Colonic mucosa (tissue), 4 donors: ENCODE results near the gene GBF1. TPM values are rescaled to one million over a fixed set of nuclear protein-coding genes. Genes with fewer than 3 reads are reported as not detected.

Experiments
- DNase-seq: peaks from one replicate; pipeline ENCODE4 v3.0.0-alpha.2; 2020
- H3K27ac ChIP-seq: fragments of 200-600 bp; one replicate; pipeline ENCODE4 v1.8.0; 2021
- H3K27me3 ChIP-seq: fragments of 200-600 bp; one replicate; pipeline ENCODE4 v1.8.0; 2021
- H3K36me3 ChIP-seq: fragments of 200-600 bp; one replicate; pipeline ENCODE4 v1.8.0; 2021
- H3K4me1 ChIP-seq: fragments of 200-600 bp; one replicate; pipeline ENCODE4 v1.8.0; 2021; ENCODE audit warnings: mild to moderate bottlenecking
- H3K4me3 ChIP-seq: fragments of 200-600 bp; one replicate; pipeline ENCODE4 v1.8.0; 2021
- H3K9ac ChIP-seq, 2 donors: one replicate each; pipeline ENCODE4 v1.7.0; 2013; ENCODE audit warnings: control low read depth in 2 of 2, low read depth in 2 of 2, low read length in 2 of 2
- H3K9me3 ChIP-seq: fragments of 200-600 bp; one replicate; pipeline ENCODE4 v1.8.0; 2021
- intact Hi-C: fragments of 100-400 bp; cut with DNase I; formaldehyde crosslinking; loops from one replicate; pipeline ENCODE4 v1.14.1; 2022
- total RNA-seq, 2 donors: library from RNA; stranded (reverse); fragmentation: NEBNext Ultra II Directional in 1 of 2; extraction: Animal tissue kit (Norgen Biotek cat#: 25700) in 1 of 2; gene quantifications; one replicate each; pipeline ENCODE4 v1.2.1, GENCODE V29; 2021
- TF ChIP-seq, protein P1 (sequence below): fragments of 200-600 bp; IDR thresholded peaks from one replicate; pipeline ENCODE4 v1.8.0; 2022; ENCODE audit warnings: antibody characterized with exemption, mild to moderate bottlenecking
- donor health status: healthy.
- donor health status: DM: no; HTN: no; CAD: no.
- donor health status: DM: no; HTN: no; CAD: no.

The GBF1 gene
- total RNA-seq, 2 donors from 2014 or later, result 59.8 to 73.4 TPM

DNA sequence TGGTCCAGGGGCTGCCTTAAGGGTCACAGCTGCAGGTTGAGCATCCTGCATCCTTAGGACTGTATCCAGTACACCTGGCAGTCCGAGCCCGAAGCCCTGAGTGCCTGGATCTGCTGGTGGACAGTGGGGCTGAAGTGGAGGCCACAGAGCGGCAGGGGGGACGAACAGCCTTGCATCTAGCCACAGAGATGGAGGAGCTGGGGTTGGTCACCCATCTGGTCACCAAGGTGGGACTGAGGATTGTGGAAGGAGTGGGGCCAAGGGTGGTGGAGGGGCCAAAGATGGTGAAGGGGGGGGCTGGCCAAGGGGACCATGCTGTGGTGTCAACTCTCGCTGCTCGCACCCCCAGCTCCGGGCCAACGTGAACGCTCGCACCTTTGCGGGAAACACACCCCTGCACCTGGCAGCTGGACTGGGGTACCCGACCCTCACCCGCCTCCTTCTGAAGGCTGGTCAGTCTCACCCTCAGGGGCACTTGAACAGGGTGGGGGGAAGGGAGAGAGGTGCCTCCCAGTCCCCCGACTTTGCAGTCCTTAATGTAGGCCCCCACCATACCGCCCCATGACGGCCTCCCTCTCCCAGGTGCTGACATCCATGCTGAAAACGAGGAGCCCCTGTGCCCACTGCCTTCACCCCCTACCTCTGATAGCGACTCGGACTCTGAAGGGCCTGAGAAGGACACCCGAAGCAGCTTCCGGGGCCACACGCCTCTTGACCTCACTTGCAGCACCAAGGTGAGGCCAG is 155.4 kb downstream of the GBF1 start:
- DNase-seq, result no peak
- Histone ChIP-seq H3K9me3 (no peaks in the 10 kb centered on the region), H3K4me3 (no peak overlapping the region), H3K27me3 (no peaks in the 10 kb centered on the region), H3K27ac (no peak overlapping the region), H3K36me3 (peaks cover 6% of the 10 kb centered on the region), H3K9ac (no peak overlapping the region), H3K4me1 (peaks cover 11% of the 10 kb centered on the region)
- intact Hi-C loops, result no loop called here
- TF ChIP-seq, protein P1, sequence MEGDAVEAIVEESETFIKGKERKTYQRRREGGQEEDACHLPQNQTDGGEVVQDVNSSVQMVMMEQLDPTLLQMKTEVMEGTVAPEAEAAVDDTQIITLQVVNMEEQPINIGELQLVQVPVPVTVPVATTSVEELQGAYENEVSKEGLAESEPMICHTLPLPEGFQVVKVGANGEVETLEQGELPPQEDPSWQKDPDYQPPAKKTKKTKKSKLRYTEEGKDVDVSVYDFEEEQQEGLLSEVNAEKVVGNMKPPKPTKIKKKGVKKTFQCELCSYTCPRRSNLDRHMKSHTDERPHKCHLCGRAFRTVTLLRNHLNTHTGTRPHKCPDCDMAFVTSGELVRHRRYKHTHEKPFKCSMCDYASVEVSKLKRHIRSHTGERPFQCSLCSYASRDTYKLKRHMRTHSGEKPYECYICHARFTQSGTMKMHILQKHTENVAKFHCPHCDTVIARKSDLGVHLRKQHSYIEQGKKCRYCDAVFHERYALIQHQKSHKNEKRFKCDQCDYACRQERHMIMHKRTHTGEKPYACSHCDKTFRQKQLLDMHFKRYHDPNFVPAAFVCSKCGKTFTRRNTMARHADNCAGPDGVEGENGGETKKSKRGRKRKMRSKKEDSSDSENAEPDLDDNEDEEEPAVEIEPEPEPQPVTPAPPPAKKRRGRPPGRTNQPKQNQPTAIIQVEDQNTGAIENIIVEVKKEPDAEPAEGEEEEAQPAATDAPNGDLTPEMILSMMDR, result no peak

DNA sequence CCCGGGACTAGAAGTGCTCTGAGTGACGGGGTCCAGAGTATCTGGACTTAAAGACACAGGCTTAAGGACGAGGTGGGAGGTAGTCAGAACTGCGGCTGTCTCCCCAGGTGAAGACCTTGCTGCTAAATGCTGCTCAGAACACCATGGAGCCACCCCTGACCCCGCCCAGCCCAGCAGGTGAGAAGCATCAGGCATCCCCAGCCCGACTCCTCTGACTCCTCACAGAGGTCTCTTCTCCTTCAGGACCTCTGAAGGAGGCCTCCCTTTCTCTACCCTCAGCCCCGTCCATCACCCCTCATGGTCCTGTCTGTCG is 156.0 kb downstream of the GBF1 start:
- intact Hi-C loops, result no loop called here
- no peak overlapping the region for H3K4me3 ChIP-seq
- no peak for DNase-seq
- no peaks in the 10 kb centered on the region for H3K27me3 ChIP-seq
- peaks cover 6% of the 10 kb centered on the region for H3K36me3 ChIP-seq
- no peaks in the 10 kb centered on the region for H3K9me3 ChIP-seq
- peaks cover 7% of the 10 kb centered on the region for H3K4me1 ChIP-seq
- no peak overlapping the region for H3K9ac ChIP-seq
- no peak overlapping the region for H3K27ac ChIP-seq
- TF ChIP-seq, protein P1, result no peak

DNA sequence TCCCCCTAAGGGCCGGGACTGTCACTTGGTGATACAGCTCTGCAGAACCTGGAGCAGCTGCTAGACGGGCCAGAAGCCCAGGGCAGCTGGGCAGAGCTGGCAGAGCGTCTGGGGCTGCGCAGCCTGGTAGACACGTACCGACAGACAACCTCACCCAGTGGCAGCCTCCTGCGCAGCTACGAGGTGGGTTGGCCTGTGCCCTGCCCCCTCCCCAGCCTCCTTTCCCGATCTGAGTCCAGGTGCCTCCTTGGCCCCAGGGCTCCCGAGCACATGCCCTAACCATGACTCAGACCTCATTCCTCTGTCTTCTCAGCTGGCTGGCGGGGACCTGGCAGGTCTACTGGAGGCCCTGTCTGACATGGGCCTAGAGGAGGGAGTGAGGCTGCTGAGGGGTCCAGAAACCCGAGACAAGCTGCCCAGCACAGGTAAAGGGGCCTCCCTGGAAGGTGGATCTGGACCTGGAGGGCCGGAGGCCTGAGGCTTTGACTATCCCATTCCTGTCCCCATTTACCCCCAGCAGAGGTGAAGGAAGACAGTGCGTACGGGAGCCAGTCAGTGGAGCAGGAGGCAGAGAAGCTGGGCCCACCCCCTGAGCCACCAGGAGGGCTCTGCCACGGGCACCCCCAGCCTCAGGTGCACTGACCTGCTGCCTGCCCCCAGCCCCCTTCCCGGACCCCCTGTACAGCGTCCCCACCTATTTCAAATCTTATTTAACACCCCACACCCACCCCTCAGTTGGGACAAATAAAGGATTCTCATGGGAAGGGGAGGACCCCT is 156.6 kb downstream of the GBF1 start:
- intact Hi-C loops, result no loop called here
- no peak overlapping the region for H3K9ac ChIP-seq
- no peaks in the 10 kb centered on the region for H3K27me3 ChIP-seq
- H3K36me3 ChIP-seq, result peaks cover 6% of the 10 kb centered on the region
- H3K9me3 ChIP-seq, result no peaks in the 10 kb centered on the region
- H3K27ac ChIP-seq, result no peak overlapping the region
- no peak overlapping the region for H3K4me3 ChIP-seq
- peaks cover 1% of the 10 kb centered on the region for H3K4me1 ChIP-seq
- TF ChIP-seq, protein P1, result no peak
- DNase-seq, result no peak

DNA sequence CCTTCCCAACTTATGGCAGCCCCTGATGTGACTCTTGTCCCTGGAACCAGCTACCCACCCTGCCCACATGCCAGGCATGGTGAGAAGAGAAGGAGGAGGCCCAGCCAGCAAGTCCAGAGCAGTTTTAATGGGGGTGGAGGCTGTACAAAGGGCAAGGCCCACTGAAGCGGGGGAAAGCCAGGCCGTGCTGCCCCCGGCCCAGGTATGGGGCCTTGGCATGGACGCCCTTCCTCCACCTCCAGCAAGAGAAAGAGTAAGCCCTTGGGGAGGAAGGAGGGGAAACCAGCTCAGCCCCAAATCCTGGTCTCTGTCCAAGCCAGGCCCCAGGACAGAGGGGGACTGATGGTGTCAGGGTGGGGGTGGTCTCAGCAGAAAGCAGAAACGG is 157.2 kb downstream of the GBF1 start:
- DNase-seq, result no peak
- intact Hi-C loops, result no loop called here
- H3K27me3 ChIP-seq, result no peaks in the 10 kb centered on the region
- H3K4me1 ChIP-seq, result no peaks in the 10 kb centered on the region
- H3K9ac ChIP-seq, result no peak overlapping the region
- no peaks in the 10 kb centered on the region for H3K9me3 ChIP-seq
- TF ChIP-seq, protein P1, result no peak
- H3K27ac ChIP-seq, result no peak overlapping the region
- peaks cover 6% of the 10 kb centered on the region for H3K36me3 ChIP-seq
- H3K4me3 ChIP-seq, result no peak overlapping the region

DNA sequence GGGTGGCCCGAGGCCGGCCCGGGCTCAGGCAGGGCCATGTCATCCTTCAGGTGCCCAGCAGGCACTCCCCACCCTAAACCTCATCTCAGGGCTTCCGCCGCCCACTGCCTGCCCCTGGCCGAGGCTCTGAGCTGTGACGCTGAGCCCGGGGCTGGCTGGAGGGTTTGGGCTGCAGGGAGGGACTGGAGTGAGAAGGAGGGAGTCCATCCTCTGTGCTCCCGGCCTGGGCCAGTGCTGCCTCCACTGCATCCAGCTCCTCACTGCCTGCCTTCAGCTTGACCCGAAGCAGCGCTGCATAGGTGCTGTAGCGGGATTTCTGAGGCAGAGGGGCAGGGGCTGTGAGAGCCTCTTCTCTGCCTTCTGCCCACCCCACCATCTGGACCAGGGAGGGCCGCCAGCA is 157.8 kb downstream of the GBF1 start:
- Histone ChIP-seq H3K36me3 (peaks cover 6% of the 10 kb centered on the region), H3K9me3 (no peaks in the 10 kb centered on the region), H3K27me3 (no peaks in the 10 kb centered on the region), H3K4me1 (no peaks in the 10 kb centered on the region), H3K9ac (peak overlapping the region in 1 of 2 donors; percentile 24), H3K27ac (no peak overlapping the region), H3K4me3 (no peak overlapping the region)
- TF ChIP-seq, protein P1, result no peak
- DNase-seq, result no peak
- intact Hi-C loops, result no loop called here
